Neural cell (in vitro differentiated cells): ENCODE measurements around the gene KDM8. TPM values are rescaled to one million over a fixed set of nuclear protein-coding genes. Genes with fewer than 3 reads are reported as not detected.

Experiments
- H2AFZ ChIP-seq: fragments of 200-600, 300-800 bp; sonication (generic), shearing (Covaris generic); 2 replicates; pipeline ENCODE4 v1.6.0; 2014; ENCODE audit warnings: low read depth, mild to moderate bottlenecking, antibody characterized with exemption, low read length, moderate library complexity
- H3F3A ChIP-seq: fragments of 200-600 bp; shearing (Covaris generic); 2 replicates; pipeline ENCODE4 v1.6.1; 2016; ENCODE audit warnings: mild to moderate bottlenecking, moderate library complexity, mixed read lengths, antibody characterized with exemption, low read length; ENCODE audit not compliant: insufficient read depth, poor library complexity, severe bottlenecking
- H3K27ac ChIP-seq: fragments of 200-600, 300-800 bp; sonication (generic), shearing (Covaris generic); 2 replicates; pipeline ENCODE4 v1.5.1; 2014; ENCODE audit warnings: mild to moderate bottlenecking, low read length, moderate library complexity
- H3K27me3 ChIP-seq: fragments of 300-800, 200-600 bp; sonication (generic), shearing (Covaris generic); 2 replicates; pipeline ENCODE4 v1.6.0; 2014; ENCODE audit warnings: mild to moderate bottlenecking, low read depth, low read length, moderate library complexity; ENCODE audit not compliant: insufficient read depth
- H3K36me3 ChIP-seq: fragments of 300-800, 200-600 bp; sonication (generic), shearing (Covaris generic); 2 replicates; pipeline ENCODE4 v1.5.1; 2014; ENCODE audit warnings: mild to moderate bottlenecking, antibody characterized with exemption, low read length, moderate library complexity; ENCODE audit not compliant: insufficient read depth
- H3K4me2 ChIP-seq: fragments of 300-800, 200-600 bp; sonication (generic), shearing (Covaris generic); 2 replicates; pipeline ENCODE4 v1.6.0; 2014; ENCODE audit warnings: mild to moderate bottlenecking, low read length
- H3K4me3 ChIP-seq: fragments of 300-800, 200-600 bp; sonication (generic), shearing (Covaris generic); 2 replicates; pipeline ENCODE4 v1.5.1; 2014; ENCODE audit warnings: mild to moderate bottlenecking, low read length, moderate library complexity
- H3K79me2 ChIP-seq: fragments of 200-600 bp; shearing (Covaris generic); replicated peaks from 2 replicates; pipeline ENCODE4 v1.6.0; 2014; ENCODE audit warnings: mild to moderate bottlenecking, low read length, moderate library complexity; ENCODE audit not compliant: insufficient read depth
- H3K9ac ChIP-seq: fragments of 300-800, 200-600 bp; sonication (generic), shearing (Covaris generic); 2 replicates; pipeline ENCODE4 v1.6.1; 2016; ENCODE audit warnings: mild to moderate bottlenecking, low read length, mixed read lengths
- H3K9me2 ChIP-seq: fragments of 200-600 bp; shearing (Covaris generic); 2 replicates; pipeline ENCODE4 v1.6.1; 2016; ENCODE audit warnings: mild to moderate bottlenecking, low read length, mixed read lengths; ENCODE audit not compliant: insufficient read depth
- H3K9me3 ChIP-seq: fragments of 200-600, 300-800 bp; sonication (generic), shearing (Covaris generic); 2 replicates; pipeline ENCODE4 v1.6.1; 2016; ENCODE audit warnings: mild to moderate bottlenecking, mixed run types, low read length, moderate library complexity, mixed read lengths
- H4K20me1 ChIP-seq: fragments of 200-600 bp; shearing (Covaris generic); 2 replicates; pipeline ENCODE4 v1.6.1; 2016; ENCODE audit warnings: mild to moderate bottlenecking, mixed run types; ENCODE audit not compliant: insufficient read depth
- CTCF ChIP-seq: fragments of 450-650 bp; IDR thresholded peaks from 2 replicates; pipeline ENCODE4 v1.5.1; 2014; ENCODE audit warnings: antibody characterized with exemption, mild to moderate bottlenecking, moderate library complexity; ENCODE audit not compliant: poor library complexity, severe bottlenecking
- EP300 ChIP-seq: fragments of 450-650 bp; conservative IDR thresholded peaks from 2 replicates; pipeline ENCODE4 v1.6.1; 2014; ENCODE audit warnings: antibody characterized with exemption, mild to moderate bottlenecking, moderate library complexity; ENCODE audit not compliant: poor library complexity, severe bottlenecking
- EZH2 ChIP-seq: fragments of 200-600, 300-800 bp; shearing (Covaris generic), sonication (generic); IDR thresholded peaks from 2 replicates; pipeline ENCODE4 v1.6.1; 2014; ENCODE audit warnings: antibody characterized with exemption, low read length, borderline replicate concordance, mild to moderate bottlenecking; ENCODE audit not compliant: insufficient read depth, poor library complexity, severe bottlenecking
- MXI1 ChIP-seq: fragments of 450-650 bp; conservative IDR thresholded peaks from 2 replicates; pipeline ENCODE4 v1.6.1; 2014; ENCODE audit warnings: antibody characterized with exemption, mild to moderate bottlenecking; ENCODE audit not compliant: poor library complexity, severe bottlenecking
- POLR2AphosphoS5 ChIP-seq: IDR thresholded peaks from 2 replicates; pipeline ENCODE4 v1.6.1; 2012
- RAD21 ChIP-seq: fragments of 450-650 bp; conservative IDR thresholded peaks from 2 replicates; pipeline ENCODE4 v1.6.1; 2014; ENCODE audit warnings: antibody characterized with exemption, mild to moderate bottlenecking, moderate library complexity
- REST ChIP-seq: IDR thresholded peaks from 2 replicates; pipeline ENCODE4 v1.6.1; 2012; ENCODE audit warnings: borderline replicate concordance
- SMC3 ChIP-seq: fragments of 450-650 bp; conservative IDR thresholded peaks from 2 replicates; pipeline ENCODE4 v1.6.1; 2014; ENCODE audit warnings: antibody characterized with exemption, mild to moderate bottlenecking, moderate library complexity; ENCODE audit not compliant: poor library complexity
- TAF1 ChIP-seq: IDR thresholded peaks from 2 replicates; pipeline ENCODE4 v1.6.1; 2012; ENCODE audit warnings: low read depth
- polyA plus RNA-seq: library from polyadenylated mRNA; depleted of rRNA; stranded (reverse); fragments of >200 nt; gene quantifications from 2 replicates; pipeline ENCODE4 v1.2.3, GENCODE V29; 2014

Gene KDM8
- polyA plus RNA-seq, 1 donor from 2014 or later = 4.0 TPM

- no peak overlapping the region for H3K4me2 ChIP-seq
- H3K27ac ChIP-seq = no peak overlapping the region
- H3K9ac ChIP-seq = no peak overlapping the region
Measured at GRCh38 chr16:27235938-27236245, 32.6 kb downstream of the KDM8 start.

GRCh38 chr16:27236635-27237218 lies 33.4 kb downstream of the KDM8 start:
- Histone ChIP-seq H3K79me2 (no peaks in the 10 kb centered on the region), H3K27me3 (no peaks in the 10 kb centered on the region), H3F3A (no peaks in the 10 kb centered on the region), H3K4me3 (no peak overlapping the region), H3K4me2 (no peak overlapping the region), H3K9me2 (no peaks in the 10 kb centered on the region), H3K36me3 (no peaks in the 10 kb centered on the region), H3K9ac (no peak overlapping the region), H2AFZ (no peak overlapping the region), H4K20me1 (no peaks in the 10 kb centered on the region), H3K27ac (no peak overlapping the region), H3K9me3 (no peaks in the 10 kb centered on the region)
- TF ChIP-seq SMC3 (no peak), TAF1 (no peak), POLR2AphosphoS5 (no peak), MXI1 (no peak), EZH2 (no peak), RAD21 (no peak), EP300 (no peak), CTCF (no peak), REST (no peak)

More at GRCh38 chr16:27235938-27236245, 32.6 kb downstream of the KDM8 start:
- Histone ChIP-seq H3F3A (no peaks in the 10 kb centered on the region), H3K36me3 (no peaks in the 10 kb centered on the region), H4K20me1 (no peaks in the 10 kb centered on the region), H3K27me3 (no peaks in the 10 kb centered on the region), H3K9me3 (no peaks in the 10 kb centered on the region), H3K79me2 (no peaks in the 10 kb centered on the region), H3K9me2 (no peaks in the 10 kb centered on the region), H2AFZ (no peak overlapping the region), H3K4me3 (no peak overlapping the region)
- TF ChIP-seq RAD21 = no peak
- no peak for TF ChIP-seq SMC3
